Measurements from ENCODE around the gene LAYN.
A peak's percentile ranks its signal among the peaks of the same experiment; 100 is the strongest.

LAYN gene

DNA sequence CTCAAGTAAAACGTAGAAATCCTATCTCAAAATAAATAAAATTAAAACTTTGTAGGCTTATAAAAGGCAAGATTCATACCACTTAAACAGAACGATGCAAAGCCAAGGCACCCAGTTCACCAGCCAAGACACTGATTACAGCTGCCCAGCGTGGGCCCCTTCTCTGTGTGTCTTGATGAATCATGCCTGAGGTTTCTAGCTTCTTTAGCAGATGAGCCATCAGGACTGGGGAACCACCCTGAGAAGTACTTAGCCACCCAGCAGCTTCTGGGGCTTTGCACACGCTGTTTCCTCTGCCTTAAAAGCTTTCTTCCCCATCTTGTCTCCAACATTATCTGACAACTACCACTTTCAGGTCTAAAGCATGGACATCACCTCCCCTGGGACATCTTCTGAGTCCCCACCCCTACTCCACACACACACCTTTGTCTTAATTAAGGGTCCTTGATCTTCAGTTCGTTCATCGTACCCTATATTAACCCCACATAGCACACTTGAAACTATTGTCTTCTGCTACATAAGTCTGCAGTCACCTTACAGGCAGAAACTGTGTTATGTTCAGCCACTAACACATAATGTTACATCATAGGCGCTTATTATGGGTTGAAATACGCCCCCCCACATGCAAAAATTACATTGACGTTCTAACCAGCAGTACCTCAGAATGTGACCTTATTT, 8.7 kb upstream of the LAYN start:
- peak; percentile 94 to 97 (median 96) for DNase-seq

DNA sequence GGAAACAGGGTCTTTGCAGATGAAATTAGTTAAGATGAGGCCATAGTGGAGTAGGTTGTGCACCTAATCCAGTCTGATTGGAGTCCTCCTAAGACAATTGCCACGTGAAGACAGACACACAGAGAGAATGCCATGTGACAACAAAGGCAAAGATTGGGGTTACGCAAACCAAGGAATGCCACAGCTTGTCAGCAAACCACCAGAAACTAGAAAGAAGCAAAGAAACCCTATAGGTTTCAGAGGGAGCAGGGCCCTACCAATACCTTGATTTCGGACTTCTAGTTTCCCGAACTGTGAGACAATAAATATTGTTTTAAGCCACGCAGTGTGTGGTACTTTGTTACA, 8.2 kb upstream of the LAYN start:
- peak; percentile 38 to 59 (median 55) for DNase-seq

DNA sequence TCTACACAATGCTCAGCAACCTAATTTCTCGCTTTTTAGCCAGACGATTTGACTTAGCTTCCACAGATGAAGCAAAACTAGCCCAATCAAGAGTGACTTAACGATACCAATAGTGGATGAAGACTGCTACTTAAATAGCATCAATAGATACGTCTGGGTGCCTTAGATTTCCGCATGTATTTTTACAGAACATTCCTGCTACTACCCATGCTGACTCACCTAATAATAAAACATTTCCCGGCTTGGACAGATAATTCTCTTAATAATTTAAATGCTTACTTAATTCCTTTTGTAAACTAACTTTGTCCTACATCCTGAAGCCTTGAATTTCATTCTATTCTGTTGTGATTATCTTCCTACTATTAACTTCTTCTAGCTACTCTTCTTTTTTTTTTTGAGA, 5.2 kb upstream of the LAYN start:
- DNase-seq, result no peak

DNA sequence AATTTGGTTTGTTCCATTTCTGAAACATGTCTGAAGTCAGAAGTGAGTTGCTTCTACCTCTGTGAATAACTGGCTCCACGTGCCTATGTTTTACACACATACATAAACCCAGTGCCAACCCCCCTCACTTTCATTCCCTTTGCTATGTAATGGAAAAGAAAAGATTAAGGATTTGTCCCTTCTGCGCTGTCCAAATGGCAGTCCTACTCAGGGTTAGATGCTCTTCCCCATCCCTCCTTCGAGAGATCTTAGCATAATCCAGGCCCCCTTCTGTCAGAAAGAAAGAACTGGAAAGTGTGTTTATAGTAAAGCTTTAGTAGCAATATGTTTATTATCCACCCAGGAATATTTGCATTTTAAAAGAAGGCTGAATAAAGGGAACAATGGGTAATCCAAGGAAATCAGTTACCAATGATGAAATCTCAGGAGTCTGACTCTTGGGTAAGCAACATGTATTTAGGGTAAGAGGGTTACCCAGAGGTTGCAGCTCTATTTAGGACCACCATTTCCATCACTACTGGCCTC, 3.1 kb upstream of the LAYN start:
- DNase-seq, result no peak

DNA sequence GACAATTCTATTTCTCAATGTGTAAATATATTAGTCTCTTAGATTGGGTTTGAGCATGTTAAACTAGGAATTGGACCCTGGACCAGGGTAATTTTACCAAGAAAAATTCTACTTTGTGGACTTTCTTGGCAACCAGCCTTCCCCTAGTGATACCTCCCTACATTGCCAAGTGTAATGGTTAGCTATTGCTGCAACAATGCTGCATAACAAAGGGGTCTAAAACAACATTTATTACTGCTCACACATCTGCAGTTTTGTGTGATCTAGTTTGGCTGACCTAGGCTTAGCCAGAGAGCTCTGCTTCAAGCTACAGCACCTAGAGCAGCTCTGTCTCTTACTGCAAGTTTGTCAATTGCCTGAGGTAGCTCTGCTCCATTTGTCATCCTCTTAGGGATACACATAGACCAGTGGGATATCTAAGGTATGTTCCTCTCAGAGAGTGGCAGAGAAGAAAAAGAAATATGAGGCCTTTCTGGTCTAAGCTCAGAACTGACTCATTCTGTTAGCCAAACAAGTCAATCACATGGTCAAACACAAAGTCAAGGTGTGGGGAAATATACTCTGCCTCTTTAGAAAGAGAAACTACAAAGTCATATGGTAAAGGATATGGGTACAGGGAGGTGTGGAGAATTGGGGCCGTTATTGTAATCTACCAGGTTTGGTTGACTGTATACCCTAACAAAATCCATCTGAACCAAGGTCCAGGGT, 2.0 kb upstream of the LAYN start:
- DNase-seq, result no peak

DNA sequence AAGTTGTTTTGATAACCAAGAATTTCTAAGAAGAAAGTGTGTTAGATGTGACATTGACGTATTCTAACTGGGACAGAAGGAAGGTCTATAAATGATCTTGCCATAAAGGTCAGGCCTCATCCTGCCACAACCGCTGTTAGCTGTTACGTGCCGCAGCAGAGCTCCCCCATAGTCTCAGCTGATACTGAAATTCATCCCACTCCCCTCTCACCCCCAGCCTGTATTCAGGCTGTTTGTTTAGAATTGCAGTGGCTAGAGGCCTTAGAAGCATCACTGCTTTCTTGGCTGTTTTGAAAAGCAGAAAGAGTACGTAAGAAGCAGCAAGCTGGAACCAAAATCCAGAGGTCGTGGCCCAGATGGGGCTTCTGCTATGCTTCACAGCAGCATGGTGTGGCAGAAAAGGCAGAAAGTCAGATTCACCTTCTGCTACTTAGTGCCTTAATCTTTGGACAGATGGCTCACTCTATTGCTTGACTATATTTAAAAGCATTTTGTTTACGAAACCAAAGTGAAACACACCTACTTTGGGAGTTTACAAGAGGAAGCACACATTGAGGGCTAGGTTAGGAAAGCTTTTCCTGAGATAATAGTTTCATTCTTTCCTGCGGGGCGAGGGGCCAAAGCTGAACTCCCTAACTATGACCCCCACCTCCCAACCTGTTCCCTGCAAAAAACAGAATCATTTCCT, 950 bp upstream of the LAYN start:
- no peak for DNase-seq

DNA sequence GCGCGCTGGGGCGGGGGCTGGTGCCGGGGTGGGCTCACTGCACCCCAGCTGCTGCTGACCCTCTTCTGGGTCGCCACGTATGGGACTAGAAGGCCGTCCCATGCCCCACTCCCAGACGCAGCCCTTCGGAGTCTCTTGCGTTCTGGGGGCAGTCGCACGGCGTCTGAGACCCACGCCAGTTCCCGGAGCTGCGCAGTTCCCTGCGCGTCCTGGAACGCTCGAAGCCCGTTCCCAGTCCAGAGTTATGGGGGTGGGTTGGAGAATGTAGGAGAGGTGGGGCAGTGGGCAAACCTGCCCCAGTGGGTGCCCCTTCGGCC, 375 bp downstream of the LAYN start:
- no peak for DNase-seq

DNA sequence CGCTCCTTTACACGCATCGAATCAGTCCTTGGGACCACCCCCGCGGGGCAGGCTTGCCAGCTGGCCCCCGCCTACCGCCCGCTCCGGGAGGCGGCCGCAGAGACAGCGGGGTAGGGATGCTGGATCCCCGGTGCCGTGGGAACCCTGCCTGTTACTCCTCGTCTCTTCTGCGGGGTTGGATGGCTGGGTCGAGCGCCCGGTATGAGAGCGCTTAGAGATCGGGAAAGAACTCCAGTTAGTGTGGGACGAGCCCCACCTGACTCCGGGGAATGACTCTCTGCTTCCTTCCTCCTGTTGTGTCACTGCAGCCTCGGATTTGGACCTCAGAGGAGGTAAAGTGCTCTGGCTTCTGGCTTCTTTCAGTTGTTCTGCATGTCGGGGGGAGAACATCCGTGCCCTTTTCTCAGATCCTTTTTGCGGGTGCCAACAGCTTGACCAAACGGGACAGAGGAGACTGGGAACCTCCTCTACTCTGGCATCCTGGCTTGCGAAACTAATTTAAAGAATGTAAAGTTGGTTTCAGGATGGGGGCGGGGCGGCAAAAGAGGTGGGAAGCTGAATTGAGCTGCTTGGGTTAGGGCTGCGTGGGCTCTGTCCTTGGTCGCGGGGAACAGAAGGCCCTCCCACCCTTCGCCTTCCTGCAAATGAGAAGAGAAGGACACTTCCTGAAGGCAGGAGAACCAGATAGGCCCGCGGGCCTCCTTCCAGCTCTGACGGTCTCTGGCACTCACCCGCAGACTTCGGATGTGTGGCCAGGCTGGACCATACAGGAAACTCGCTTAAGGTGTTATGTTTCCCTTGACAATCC, 938 bp downstream of the LAYN start:
- DNase-seq, result peak; percentile 41 to 63 (median 51)

DNA sequence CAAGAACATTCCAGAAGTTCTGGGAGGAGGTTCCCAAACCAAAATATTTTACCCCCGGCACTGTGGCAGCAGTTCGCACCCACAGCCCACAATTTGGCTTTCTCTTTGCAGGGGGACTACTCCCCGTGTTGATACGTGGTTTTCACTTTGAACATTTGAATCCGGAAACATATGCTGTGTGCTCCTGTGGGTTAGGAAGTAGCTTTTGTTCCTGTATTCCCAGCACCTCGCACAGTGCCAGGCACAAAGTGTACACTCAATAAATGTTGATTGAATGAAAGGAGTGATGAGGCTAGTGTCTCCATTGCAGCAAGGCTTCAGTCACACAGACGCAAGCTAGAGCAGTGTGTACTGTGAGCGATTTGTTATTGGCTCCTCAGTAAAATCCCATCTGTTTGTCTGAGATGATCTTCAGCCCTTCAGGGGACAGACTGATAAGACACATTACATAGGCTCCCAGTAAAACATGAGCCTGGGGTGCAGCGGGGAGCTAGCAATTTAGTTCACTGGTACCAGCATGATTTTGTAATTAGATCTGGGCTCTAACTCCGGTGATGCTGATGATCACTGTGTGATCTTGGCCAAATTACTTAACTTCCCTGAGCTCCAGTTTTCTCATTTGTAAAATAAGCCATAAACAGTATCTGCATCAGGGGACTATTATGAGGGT, 2.2 kb downstream of the LAYN start:
- no peak for DNase-seq

DNA sequence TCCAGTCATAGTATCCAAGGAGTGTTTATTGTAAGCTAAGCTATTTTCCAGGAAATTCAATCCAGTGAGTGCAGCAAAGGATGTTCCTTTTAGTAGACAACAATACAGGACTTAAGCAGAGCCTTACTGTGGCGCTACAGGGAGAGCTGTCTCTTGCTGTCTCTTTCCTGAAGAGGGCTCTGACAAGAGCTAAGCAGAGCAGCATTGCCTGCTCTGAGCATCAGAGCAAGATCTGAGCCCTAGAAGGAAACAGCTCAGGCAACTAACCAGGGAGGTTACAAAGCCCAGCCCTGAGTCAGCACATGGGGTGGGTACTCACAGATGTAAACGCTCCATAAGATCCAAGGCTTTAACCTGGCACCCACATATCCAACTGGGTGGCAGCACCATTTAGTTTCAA, 8.0 kb downstream of the LAYN start:
- DNase-seq, result no peak

DNA sequence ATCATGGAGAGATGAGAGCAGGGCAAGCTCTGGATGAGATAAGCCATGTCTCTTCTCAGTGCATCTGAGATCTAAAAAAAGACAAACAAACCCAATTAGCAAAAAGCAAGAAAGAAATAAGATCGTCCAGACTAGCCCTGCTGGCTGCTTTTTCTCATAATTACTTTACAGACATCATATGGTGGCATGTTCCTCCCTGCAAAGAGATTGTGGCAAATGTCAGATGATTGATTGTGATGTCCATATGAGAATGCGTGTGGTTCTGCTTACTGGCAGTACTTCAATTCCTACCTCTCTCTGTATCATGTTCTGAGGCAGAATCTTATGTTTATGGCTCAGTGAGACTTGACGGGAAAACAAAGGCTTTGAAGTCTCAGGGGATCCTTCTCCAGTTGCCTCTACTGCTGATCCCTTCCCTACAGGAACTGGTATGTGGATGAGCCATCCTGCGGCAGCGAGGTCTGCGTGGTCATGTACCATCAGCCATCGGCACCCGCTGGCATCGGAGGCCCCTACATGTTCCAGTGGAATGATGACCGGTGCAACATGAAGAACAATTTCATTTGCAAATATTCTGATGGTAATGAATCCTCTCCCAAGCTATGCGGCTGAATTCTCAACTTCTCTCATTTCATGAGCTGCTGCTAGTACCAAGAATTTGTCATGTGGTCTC, 8.8 kb downstream of the LAYN start:
- DNase-seq, result no peak

DNA sequence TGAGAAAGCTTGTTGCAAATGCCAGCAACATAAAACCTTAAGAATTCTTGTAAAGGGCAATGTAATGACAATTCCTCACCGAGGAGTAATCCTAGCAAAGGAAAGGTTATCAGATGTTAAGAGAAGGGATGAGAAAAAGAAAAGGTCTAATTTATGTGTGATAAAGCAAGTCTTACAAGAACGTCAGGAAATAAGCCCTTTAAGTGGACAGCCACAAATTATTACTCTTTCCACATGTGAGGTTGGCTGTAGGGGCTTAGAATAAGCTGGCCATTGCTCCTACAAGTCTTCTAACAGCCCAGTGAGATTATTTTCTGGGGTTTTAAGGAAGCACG, 9.3 kb downstream of the LAYN start:
- no peak for DNase-seq

DNA sequence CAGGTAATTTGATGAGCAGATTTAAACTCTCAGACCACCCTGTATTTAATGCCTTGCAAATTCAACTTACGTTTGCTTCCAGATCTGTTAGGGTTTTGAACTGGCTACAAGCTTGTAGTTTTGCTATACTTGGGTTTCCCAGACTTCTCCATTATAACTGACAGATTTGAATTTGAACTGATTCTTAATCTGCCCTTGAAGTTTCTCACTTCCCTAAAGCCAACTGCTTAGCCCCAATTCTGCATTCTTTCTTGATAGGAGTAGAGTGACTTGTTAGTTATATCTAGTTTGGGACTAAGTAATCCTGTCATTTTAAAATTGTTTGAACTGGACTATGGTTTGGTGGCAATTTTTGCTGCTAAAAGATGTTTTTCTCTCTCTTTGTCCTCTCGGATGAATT, 9.7 kb downstream of the LAYN start:
- DNase-seq, result peak in 1 of 3 donors; percentile 29

DNA sequence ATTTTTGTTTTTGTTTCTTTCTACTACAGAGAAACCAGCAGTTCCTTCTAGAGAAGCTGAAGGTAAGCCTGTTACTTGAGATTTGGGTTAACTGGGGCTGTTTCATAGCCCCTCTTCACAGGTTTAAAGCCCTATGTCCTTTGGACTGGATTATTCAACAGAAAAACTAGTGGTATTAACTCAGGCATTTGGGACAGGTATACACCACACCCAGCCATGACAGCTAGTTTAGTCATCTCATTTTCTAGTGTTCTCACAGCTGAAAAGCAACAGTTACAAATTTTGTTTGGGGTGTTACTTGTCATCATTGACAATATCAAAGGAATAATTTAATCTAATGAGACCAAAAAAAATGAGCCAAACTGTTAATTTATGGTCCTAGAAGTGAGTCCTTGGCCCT, 14.0 kb downstream of the LAYN start:
- no peak for DNase-seq

DNA sequence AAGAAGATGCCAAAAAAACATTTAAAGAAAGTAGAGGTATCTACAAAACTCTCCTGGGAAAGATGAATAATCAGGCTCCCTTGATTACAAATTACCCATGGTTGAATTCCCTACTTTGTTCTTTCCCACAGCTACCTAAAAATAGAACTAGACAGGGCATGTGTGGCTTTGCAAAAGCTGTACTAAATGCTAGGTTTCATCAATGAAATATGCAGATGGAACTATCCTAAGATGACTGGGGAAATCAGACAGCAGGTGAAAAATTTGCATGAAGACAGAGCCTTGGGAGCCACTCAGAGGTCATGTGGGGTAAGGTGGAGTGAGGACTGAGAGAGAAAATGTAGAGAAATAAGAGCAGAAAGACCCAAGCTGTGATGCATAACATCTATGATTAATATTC, 14.7 kb downstream of the LAYN start:
- DNase-seq, result no peak

DNA sequence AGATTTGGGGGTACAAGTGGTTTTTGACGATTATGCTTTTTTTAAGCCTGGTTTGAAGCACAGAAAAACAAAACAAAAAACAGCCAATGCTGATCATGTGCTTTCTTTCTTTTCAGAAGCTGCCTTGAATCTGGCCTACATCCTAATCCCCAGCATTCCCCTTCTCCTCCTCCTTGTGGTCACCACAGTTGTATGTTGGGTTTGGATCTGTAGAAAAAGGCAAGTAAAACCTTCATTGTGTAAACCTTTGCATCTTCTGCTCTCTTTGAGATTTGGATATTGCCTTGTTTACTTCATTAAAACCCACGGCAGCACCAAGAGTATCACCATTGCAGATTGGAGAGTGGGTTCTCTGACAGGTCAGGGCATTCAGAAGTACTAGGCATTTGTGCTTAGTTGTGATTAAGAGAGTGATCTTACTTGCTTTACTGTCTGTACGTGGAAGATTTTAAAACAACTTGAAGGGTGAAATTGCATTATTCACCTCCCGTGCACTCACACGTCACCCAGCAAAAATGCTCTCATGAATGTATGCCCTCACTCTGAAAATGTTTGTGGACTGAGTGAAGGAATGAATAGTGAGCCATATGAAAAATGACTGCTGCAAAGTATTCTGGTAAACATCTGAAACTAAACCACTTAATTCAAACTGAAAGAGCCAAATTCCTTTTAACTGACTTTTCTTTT, 17.0 kb downstream of the LAYN start:
- DNase-seq, result no peak

DNA sequence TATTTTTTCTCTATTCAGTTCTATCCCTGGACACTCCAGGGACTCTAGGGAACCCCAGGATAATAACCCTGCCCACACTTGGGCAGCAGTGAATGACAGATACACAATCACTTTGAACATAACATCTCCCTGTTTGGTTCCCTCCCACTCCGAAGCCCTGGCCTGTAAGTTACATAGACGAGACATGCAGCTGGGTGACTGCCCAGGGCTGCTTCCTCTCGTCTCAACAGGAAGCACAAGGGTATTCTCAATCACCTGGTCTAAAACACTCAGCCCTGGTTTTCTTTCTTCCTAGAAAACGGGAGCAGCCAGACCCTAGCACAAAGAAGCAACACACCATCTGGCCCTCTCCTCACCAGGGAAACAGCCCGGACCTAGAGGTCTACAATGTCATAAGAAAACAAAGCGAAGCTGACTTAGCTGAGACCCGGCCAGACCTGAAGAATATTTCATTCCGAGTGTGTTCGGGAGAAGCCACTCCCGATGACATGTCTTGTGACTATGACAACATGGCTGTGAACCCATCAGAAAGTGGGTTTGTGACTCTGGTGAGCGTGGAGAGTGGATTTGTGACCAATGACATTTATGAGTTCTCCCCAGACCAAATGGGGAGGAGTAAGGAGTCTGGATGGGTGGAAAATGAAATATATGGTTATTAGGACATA, 19.4 kb downstream of the LAYN start:
- DNase-seq, result no peak

DNA sequence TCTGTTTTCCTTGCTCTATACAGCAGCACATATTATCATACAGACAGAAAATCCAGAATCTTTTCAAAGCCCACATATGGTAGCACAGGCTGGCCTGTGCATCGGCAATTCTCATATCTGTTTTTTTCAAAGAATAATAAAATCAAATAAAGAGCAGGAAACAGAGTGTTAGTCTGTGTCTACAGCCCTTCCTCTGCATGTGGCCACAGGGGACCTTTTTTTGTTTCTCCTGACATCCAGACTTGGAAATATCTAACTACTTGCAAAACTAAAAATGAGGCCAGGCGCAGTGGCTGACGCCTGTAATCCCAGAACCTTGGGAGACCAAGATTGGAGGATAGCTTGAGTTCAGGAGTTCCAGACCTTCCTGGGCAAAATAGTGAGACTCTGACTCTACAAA, 20.3 kb downstream of the LAYN start:
- DNase-seq, result no peak

DNA sequence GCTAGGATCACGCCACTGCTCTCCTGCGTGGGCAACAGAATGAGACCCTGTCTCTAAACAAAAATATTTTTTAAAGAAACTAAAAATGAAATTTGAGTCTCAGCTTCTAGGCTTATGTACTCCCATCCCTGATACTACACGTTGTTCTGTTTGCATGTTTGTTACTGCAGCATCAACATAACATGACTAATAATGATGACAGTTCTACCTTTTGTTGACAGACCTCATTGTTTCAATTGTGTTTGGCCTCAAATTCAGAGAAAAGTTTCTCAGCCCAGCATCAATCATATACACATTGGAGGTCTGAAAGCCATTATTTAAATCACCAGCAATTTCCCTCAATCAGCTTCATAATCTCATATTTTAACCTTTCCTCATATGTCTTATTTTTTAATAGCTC, 20.8 kb downstream of the LAYN start:
- DNase-seq, result no peak

DNA sequence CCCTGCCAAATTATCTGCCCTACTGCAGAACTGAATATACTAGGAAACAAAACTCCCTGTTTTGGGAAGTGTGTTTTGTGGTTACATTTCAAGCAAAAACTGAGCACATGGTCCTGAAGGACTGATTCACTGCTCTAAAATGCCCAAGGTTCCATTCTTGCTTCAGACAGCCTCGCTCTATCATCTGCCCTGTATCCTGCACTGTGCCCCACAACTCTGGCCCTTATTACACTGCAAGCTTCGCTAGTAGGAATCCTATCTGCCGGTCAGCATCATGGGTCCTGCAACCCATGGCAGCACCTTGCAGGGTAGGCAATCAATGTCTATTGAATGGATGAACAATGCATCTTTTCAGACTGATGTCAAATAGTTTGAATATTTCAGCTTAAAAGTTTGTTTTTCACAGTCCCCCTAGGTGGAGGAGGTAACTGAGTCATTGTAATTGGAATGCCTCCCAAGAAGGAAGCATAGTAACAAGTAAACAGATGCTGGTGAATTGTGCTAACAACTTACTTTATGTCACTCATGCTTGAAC, 21.3 kb downstream of the LAYN start:
- peak in 2 of 3 donors; percentile 10 to 31 for DNase-seq

Data from suppressor macrophage treated with lipopolysaccharide for 1 hour (primary cell).